AG04450 (cell line): ENCODE data around the gene BNIP5. TPM values are rescaled to one million over a fixed set of nuclear protein-coding genes. Genes with fewer than 3 reads are reported as not detected.

Source experiments
- CTCF ChIA-PET: fragments of 300-600, 350-600 bp; formaldehyde crosslinking; extraction: SDS; loops from one replicate; lab custom pipeline; 2022; ENCODE audit warnings: antibody characterized with exemption, inconsistent platforms; lab: Charles Lee
- POLR2A ChIA-PET: fragments of 350-600 bp; formaldehyde crosslinking; extraction: SDS; loops from one replicate; lab custom pipeline; 2021; ENCODE audit warnings: antibody characterized with exemption, inconsistent platforms; lab: Yijun Ruan, JAX
- DNase-seq: peaks from one replicate; pipeline ENCODE4 v3.0.0-alpha.2; 2011; ENCODE audit warnings: low read depth, low spot score
- H3K27ac ChIP-seq: one replicate; pipeline ENCODE4 v1.5.1; 2012; ENCODE audit warnings: low read depth, low read length, control low read depth
- H3K27me3 ChIP-seq: one replicate; pipeline ENCODE4 v1.6.0; 2012; ENCODE audit warnings: low read length; ENCODE audit not compliant: control insufficient read depth, insufficient read depth
- H3K4me3 ChIP-seq: 2 replicates; pipeline ENCODE4 v1.5.1; 2011; ENCODE audit warnings: mild to moderate bottlenecking, low read depth, low read length, control low read depth
- H3K9me3 ChIP-seq: 2 replicates; pipeline ENCODE4 v1.5.1; 2012; ENCODE audit warnings: low read length; ENCODE audit not compliant: control insufficient read depth, insufficient read depth
- CTCF ChIP-seq: IDR thresholded peaks from 2 replicates; pipeline ENCODE4 v1.5.1; 2011; ENCODE audit warnings: low read depth, low read length, control low read depth, inconsistent platforms
- polyA plus RNA-seq: library from polyadenylated mRNA; depleted of rRNA; stranded (reverse); fragments of >200 nt; gene quantifications from 2 replicates; pipeline ENCODE4 v1.2.3, GENCODE V29; 2011

Gene BNIP5
- polyA plus RNA-seq, 1 experiment, result not detected

- POLR2A ChIA-PET, result no interaction called here
- H3K9me3 ChIP-seq, result peaks cover 4% of the 10 kb centered on the region; the same call in 1 of the 2 replicates
- no peak for TF ChIP-seq CTCF
- no peak for DNase-seq
- no peak overlapping the region for H3K27ac ChIP-seq
- CTCF ChIA-PET, result no interaction called here
- H3K27me3 ChIP-seq, result peaks cover 41% of the 10 kb centered on the region
- no peak overlapping the region for H3K4me3 ChIP-seq
These were observed 23.1 kb downstream of the BNIP5 start for GRCh38 chr6:36313649-36313936.

GRCh38 chr6:36312854-36313648 lies 23.6 kb downstream of the BNIP5 start:
- CTCF ChIA-PET, result interaction anchor here (1.0 kb wide), 1 partner anchor 11 kb away, joined by 4 read pairs; no protein-coding TSS in a partner anchor

GRCh38 chr6:36309900-36310299 lies 26.8 kb downstream of the BNIP5 start:
- TF ChIP-seq CTCF, result no peak

More at GRCh38 chr6:36312854-36313648, 23.6 kb downstream of the BNIP5 start:
- Histone ChIP-seq H3K4me3 (no peak overlapping the region), H3K27ac (no peak overlapping the region), H3K27me3 (peaks cover 41% of the 10 kb centered on the region), H3K9me3 (peaks cover 4% of the 10 kb centered on the region; the same call in 1 of the 2 replicates)
- no peak for DNase-seq
- TF ChIP-seq CTCF, result no peak
- POLR2A ChIA-PET, result no interaction called here

GRCh38 chr6:36309203-36309602 lies 27.5 kb downstream of the BNIP5 start:
- ChIA-PET CTCF (no interaction called here), POLR2A (no interaction called here)
- TF ChIP-seq CTCF, result no peak

More at GRCh38 chr6:36309900-36310299, 26.8 kb downstream of the BNIP5 start:
- CTCF ChIA-PET, result interaction anchor here (1.8 kb wide), 1 partner anchor 7 kb away, joined by 8 read pairs; no protein-coding TSS in a partner anchor
- no peak overlapping the region for H3K4me3 ChIP-seq
- POLR2A ChIA-PET, result no interaction called here
- DNase-seq, result no peak
- H3K27ac ChIP-seq, result no peak overlapping the region
- H3K9me3 ChIP-seq, result peaks cover 4% of the 10 kb centered on the region; the same call in 1 of the 2 replicates
- H3K27me3 ChIP-seq, result peaks cover 22% of the 10 kb centered on the region

GRCh38 chr6:36308514-36308913 lies 28.2 kb downstream of the BNIP5 start:
- CTCF ChIA-PET, result no interaction called here
- TF ChIP-seq CTCF, result no peak
- Histone ChIP-seq H3K9me3 (peaks cover 4% of the 10 kb centered on the region; the same call in 1 of the 2 replicates), H3K27ac (no peak overlapping the region), H3K27me3 (peaks cover 24% of the 10 kb centered on the region), H3K4me3 (no peak overlapping the region)
- no peak for DNase-seq
- POLR2A ChIA-PET, result no interaction called here

More at GRCh38 chr6:36309203-36309602, 27.5 kb downstream of the BNIP5 start:
- no peak overlapping the region for H3K4me3 ChIP-seq
- H3K27me3 ChIP-seq, result peaks cover 24% of the 10 kb centered on the region
- H3K27ac ChIP-seq, result no peak overlapping the region
- peaks cover 4% of the 10 kb centered on the region; the same call in 1 of the 2 replicates for H3K9me3 ChIP-seq
- no peak for DNase-seq
